HEK293 (cell line): ENCODE data around the gene SPTSSB.
A peak's percentile ranks its signal among the peaks of the same experiment; 100 is the strongest.

Experiments
- BCL11A ChIP-seq: fragments of 450-650 bp; formaldehyde crosslinking; IDR thresholded peaks from 2 replicates; pipeline ENCODE4 v1.5.1; 2016; ENCODE audit warnings: low read depth, missing biosample characterization, missing genetic modification characterization
- GFI1B ChIP-seq: fragments of 450-650 bp; formaldehyde crosslinking; IDR thresholded peaks from 2 replicates; pipeline ENCODE4 v1.5.1; 2016; ENCODE audit warnings: missing biosample characterization, missing genetic modification characterization
- GLIS1 ChIP-seq: fragments of 450-650 bp; formaldehyde crosslinking; IDR thresholded peaks from 2 replicates; pipeline ENCODE4 v1.5.1; 2016; ENCODE audit warnings: missing biosample characterization, missing genetic modification characterization
- GLIS2 ChIP-seq: fragments of 450-650 bp; formaldehyde crosslinking; IDR thresholded peaks from 2 replicates; pipeline ENCODE4 v1.5.1; 2016; ENCODE audit warnings: missing biosample characterization, missing genetic modification characterization
- HOXA7 ChIP-seq: sonication (generic); formaldehyde crosslinking; IDR thresholded peaks from 2 replicates; pipeline ENCODE4 v1.8.1; 2022; ENCODE audit warnings: missing genetic modification reagents, borderline replicate concordance
- KLF1 ChIP-seq: fragments of 450-650 bp; formaldehyde crosslinking; IDR thresholded peaks from 2 replicates; pipeline ENCODE4 v1.5.1; 2016; ENCODE audit warnings: missing biosample characterization, missing genetic modification characterization
- KLF7 ChIP-seq: fragments of 450-650 bp; formaldehyde crosslinking; IDR thresholded peaks from 2 replicates; pipeline ENCODE4 v1.5.1; 2016; ENCODE audit warnings: missing biosample characterization, missing genetic modification characterization, borderline replicate concordance
- KLF8 ChIP-seq: fragments of 450-650 bp; formaldehyde crosslinking; IDR thresholded peaks from 2 replicates; pipeline ENCODE4 v1.5.1; 2016; ENCODE audit warnings: missing biosample characterization, missing genetic modification characterization
- MEIS1 ChIP-seq: sonication (generic); formaldehyde crosslinking; IDR thresholded peaks from 2 replicates; pipeline ENCODE4 v1.8.1; 2022; ENCODE audit warnings: missing genetic modification reagents, mild to moderate bottlenecking, borderline replicate concordance
- OSR2 ChIP-seq: fragments of 450-650 bp; formaldehyde crosslinking; IDR thresholded peaks from 2 replicates; pipeline ENCODE4 v1.5.1; 2016; ENCODE audit warnings: missing biosample characterization, missing genetic modification characterization
- ZEB2 ChIP-seq: fragments of 450-650 bp; formaldehyde crosslinking; IDR thresholded peaks from 2 replicates; pipeline ENCODE4 v1.5.1; 2016; ENCODE audit warnings: missing biosample characterization, missing genetic modification characterization
- ZFP69B ChIP-seq: fragments of 450-650 bp; formaldehyde crosslinking; IDR thresholded peaks from 2 replicates; pipeline ENCODE4 v1.5.1; 2016; ENCODE audit warnings: missing biosample characterization, missing genetic modification characterization
- ZNF169 ChIP-seq: fragments of 450-650 bp; formaldehyde crosslinking; IDR thresholded peaks from 2 replicates; pipeline ENCODE4 v1.5.1; 2016; ENCODE audit warnings: missing biosample characterization, missing genetic modification characterization
- ZNF324 ChIP-seq: fragments of 450-650 bp; formaldehyde crosslinking; IDR thresholded peaks from 2 replicates; pipeline ENCODE4 v1.5.1; 2016; ENCODE audit warnings: missing biosample characterization, missing genetic modification characterization
- ZNF513 ChIP-seq: fragments of 450-650 bp; IDR thresholded peaks from 2 replicates; pipeline ENCODE4 v1.5.1; 2018; ENCODE audit warnings: missing biosample characterization, missing genetic modification characterization
- ZNF658 ChIP-seq: fragments of 450-650 bp; formaldehyde crosslinking; IDR thresholded peaks from 2 replicates; pipeline ENCODE4; 2016; ENCODE audit warnings: missing biosample characterization, missing genetic modification characterization
- ZNF664 ChIP-seq: fragments of 450-650 bp; formaldehyde crosslinking; IDR thresholded peaks from 2 replicates; pipeline ENCODE4 v1.5.1; 2016; ENCODE audit warnings: missing biosample characterization, missing genetic modification characterization
- ZNF843 ChIP-seq: fragments of 450-650 bp; formaldehyde crosslinking; IDR thresholded peaks from 2 replicates; pipeline ENCODE4 v1.5.1; 2016; ENCODE audit warnings: missing biosample characterization, missing genetic modification characterization
- ZXDB ChIP-seq: fragments of 450-650 bp; formaldehyde crosslinking; IDR thresholded peaks from 2 replicates; pipeline ENCODE4 v1.5.1; 2016; ENCODE audit warnings: missing biosample characterization, missing genetic modification characterization
- TF ChIP-seq, protein P1 (sequence below): fragments of 450-650 bp; formaldehyde crosslinking; IDR thresholded peaks from 2 replicates; pipeline ENCODE4 v1.5.1; 2016; ENCODE audit warnings: missing biosample characterization, missing genetic modification characterization
- TF ChIP-seq, protein P2 (sequence below): fragments of 450-650 bp; formaldehyde crosslinking; IDR thresholded peaks from 2 replicates; pipeline ENCODE4 v1.5.1; 2017; ENCODE audit warnings: missing biosample characterization, missing genetic modification characterization
- TF ChIP-seq, protein P3 (sequence below): fragments of 450-650 bp; formaldehyde crosslinking; IDR thresholded peaks from 2 replicates; pipeline ENCODE4 v1.5.1; 2016; ENCODE audit warnings: missing biosample characterization, missing genetic modification characterization, borderline replicate concordance

The SPTSSB gene

GRCh38 chr3:161415506-161416231, 44.4 kb upstream of the SPTSSB start (continued):
- peak; percentile 67 for TF ChIP-seq ZEB2 (tag by site-specific recombination)
- TF ChIP-seq, protein P1, sequence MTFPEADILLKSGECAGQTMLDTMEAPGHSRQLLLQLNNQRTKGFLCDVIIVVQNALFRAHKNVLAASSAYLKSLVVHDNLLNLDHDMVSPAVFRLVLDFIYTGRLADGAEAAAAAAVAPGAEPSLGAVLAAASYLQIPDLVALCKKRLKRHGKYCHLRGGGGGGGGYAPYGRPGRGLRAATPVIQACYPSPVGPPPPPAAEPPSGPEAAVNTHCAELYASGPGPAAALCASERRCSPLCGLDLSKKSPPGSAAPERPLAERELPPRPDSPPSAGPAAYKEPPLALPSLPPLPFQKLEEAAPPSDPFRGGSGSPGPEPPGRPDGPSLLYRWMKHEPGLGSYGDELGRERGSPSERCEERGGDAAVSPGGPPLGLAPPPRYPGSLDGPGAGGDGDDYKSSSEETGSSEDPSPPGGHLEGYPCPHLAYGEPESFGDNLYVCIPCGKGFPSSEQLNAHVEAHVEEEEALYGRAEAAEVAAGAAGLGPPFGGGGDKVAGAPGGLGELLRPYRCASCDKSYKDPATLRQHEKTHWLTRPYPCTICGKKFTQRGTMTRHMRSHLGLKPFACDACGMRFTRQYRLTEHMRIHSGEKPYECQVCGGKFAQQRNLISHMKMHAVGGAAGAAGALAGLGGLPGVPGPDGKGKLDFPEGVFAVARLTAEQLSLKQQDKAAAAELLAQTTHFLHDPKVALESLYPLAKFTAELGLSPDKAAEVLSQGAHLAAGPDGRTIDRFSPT (tag by site-specific recombination), result peak; percentile 36; the same call in 1 of the 2 replicates
- TF ChIP-seq, protein P2, sequence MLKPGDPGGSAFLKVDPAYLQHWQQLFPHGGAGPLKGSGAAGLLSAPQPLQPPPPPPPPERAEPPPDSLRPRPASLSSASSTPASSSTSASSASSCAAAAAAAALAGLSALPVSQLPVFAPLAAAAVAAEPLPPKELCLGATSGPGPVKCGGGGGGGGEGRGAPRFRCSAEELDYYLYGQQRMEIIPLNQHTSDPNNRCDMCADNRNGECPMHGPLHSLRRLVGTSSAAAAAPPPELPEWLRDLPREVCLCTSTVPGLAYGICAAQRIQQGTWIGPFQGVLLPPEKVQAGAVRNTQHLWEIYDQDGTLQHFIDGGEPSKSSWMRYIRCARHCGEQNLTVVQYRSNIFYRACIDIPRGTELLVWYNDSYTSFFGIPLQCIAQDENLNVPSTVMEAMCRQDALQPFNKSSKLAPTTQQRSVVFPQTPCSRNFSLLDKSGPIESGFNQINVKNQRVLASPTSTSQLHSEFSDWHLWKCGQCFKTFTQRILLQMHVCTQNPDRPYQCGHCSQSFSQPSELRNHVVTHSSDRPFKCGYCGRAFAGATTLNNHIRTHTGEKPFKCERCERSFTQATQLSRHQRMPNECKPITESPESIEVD (tag by site-specific recombination), result peak; percentile 87
- 0 out of 2 replicates have a peak, but pooled peaks have one; percentile 45 for TF ChIP-seq BCL11A (tag by site-specific recombination)
- no peak for TF ChIP-seq KLF7 (tag by site-specific recombination)
- no peak for TF ChIP-seq GFI1B
- TF ChIP-seq KLF8 (tag by site-specific recombination), result peak; percentile 46; the same call in 1 of the 2 replicates
- no peak for TF ChIP-seq ZFP69B (tag by site-specific recombination)
- TF ChIP-seq KLF1 (tag by site-specific recombination), result no peak
- TF ChIP-seq ZNF664 (tag by site-specific recombination), result peak; percentile 51; the same call in 1 of the 2 replicates
- TF ChIP-seq ZNF658 (tag by site-specific recombination), result no peak
- no peak for TF ChIP-seq HOXA7
- TF ChIP-seq ZNF324, result no peak
- peak; percentile 26; the same call in 1 of the 2 replicates for TF ChIP-seq OSR2 (tag by site-specific recombination)
- no peak for TF ChIP-seq MEIS1
- TF ChIP-seq ZNF843 (tag by site-specific recombination), result 0 out of 2 replicates have a peak, but pooled peaks have one; percentile 63
- TF ChIP-seq, protein P3, sequence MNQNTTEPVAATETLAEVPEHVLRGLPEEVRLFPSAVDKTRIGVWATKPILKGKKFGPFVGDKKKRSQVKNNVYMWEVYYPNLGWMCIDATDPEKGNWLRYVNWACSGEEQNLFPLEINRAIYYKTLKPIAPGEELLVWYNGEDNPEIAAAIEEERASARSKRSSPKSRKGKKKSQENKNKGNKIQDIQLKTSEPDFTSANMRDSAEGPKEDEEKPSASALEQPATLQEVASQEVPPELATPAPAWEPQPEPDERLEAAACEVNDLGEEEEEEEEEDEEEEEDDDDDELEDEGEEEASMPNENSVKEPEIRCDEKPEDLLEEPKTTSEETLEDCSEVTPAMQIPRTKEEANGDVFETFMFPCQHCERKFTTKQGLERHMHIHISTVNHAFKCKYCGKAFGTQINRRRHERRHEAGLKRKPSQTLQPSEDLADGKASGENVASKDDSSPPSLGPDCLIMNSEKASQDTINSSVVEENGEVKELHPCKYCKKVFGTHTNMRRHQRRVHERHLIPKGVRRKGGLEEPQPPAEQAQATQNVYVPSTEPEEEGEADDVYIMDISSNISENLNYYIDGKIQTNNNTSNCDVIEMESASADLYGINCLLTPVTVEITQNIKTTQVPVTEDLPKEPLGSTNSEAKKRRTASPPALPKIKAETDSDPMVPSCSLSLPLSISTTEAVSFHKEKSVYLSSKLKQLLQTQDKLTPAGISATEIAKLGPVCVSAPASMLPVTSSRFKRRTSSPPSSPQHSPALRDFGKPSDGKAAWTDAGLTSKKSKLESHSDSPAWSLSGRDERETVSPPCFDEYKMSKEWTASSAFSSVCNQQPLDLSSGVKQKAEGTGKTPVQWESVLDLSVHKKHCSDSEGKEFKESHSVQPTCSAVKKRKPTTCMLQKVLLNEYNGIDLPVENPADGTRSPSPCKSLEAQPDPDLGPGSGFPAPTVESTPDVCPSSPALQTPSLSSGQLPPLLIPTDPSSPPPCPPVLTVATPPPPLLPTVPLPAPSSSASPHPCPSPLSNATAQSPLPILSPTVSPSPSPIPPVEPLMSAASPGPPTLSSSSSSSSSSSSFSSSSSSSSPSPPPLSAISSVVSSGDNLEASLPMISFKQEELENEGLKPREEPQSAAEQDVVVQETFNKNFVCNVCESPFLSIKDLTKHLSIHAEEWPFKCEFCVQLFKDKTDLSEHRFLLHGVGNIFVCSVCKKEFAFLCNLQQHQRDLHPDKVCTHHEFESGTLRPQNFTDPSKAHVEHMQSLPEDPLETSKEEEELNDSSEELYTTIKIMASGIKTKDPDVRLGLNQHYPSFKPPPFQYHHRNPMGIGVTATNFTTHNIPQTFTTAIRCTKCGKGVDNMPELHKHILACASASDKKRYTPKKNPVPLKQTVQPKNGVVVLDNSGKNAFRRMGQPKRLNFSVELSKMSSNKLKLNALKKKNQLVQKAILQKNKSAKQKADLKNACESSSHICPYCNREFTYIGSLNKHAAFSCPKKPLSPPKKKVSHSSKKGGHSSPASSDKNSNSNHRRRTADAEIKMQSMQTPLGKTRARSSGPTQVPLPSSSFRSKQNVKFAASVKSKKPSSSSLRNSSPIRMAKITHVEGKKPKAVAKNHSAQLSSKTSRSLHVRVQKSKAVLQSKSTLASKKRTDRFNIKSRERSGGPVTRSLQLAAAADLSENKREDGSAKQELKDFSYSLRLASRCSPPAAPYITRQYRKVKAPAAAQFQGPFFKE (tag by site-specific recombination), result no peak
- no peak for TF ChIP-seq GLIS2 (tag by site-specific recombination)
- TF ChIP-seq ZNF169 (tag by site-specific recombination), result no peak
- 0 out of 2 replicates have a peak, but pooled peaks have one; percentile 19 for TF ChIP-seq ZXDB (tag by site-specific recombination)
- 0 out of 2 replicates have a peak, but pooled peaks have one; percentile 19 for TF ChIP-seq GLIS1 (tag by site-specific recombination)
- TF ChIP-seq ZNF513 (tag by site-specific recombination), result no peak
